ENCODE data around the gene ORMDL2.
A peak's percentile ranks its signal among the peaks of the same experiment; 100 is the strongest.
"Not testable (repeated sequence)": the region's sequence is repeated elsewhere in the genome, so short reads cannot be mapped to it uniquely, and the experiment has no call there.

ORMDL2 gene

GRCh38 chr12:55827806-55828205 lies 10.0 kb downstream of the ORMDL2 start:
- FAIRE-seq, result no peak
- DNase-seq (ENCODE audit: insufficient read length, low spot score), result no peak

GRCh38 chr12:55828357-55828756 lies 10.5 kb downstream of the ORMDL2 start:
- DNase-seq (ENCODE audit: insufficient read length, low spot score) (no peak), FAIRE-seq (no peak)

DNA sequence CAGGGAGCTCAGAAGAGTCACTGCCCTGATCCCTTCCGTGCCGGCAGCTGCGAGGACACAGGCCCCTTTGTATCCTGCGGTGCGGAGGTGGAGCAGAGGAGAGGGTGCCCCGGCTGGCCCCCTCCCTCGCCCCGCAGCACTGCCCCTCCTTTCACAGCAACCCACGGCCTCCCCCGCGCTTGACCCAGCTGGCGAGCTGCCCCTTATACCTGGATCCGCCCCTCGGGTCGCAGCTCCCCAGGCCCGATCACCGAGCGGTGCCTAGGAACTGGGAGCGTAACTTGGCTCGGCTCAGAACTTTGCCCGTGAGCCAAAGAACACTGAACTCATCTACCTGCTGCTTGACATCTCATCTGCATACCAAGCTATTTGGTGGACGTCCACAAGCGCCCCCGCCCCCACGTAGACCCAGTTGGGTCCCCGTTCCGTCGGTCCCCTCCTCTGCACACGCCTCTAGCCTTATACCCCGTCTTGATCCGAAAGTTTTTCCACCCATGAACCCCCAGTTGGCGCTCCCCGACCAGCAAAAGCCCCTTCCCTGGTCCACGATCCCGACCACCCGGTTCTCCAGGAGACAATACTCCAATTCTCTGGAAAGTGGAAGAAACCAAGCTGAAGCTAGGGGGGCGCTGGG lies 12.2 kb downstream of the ORMDL2 start:
- peak; percentile 29 for DNase-seq (ENCODE audit: insufficient read length, low spot score)
- no peak for FAIRE-seq

GRCh38 chr12:55830601-55831446 lies 13.0 kb downstream of the ORMDL2 start:
- FAIRE-seq, result peak; percentile 65

DNA sequence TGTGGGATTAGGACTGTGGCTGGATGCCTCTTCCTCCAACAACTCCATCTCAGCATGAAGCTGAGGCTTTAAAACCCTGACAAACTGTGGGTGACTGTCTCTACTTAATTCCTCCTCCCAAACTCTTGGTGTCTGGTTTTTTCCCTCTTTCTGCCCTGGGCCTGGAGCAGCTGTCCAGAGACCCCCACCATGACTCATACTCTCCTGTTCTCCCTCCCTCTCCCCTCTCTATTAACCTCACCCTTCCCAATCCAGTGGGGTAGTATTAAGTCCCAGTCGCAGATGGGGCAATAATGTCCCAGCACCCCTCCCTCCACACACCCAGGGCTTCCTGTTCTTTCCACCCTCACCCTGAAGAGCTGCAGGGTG lies 13.6 kb downstream of the ORMDL2 start:
- DNase-seq (ENCODE audit: insufficient read length, low spot score) (no peak), FAIRE-seq (no peak)

More at GRCh38 chr12:55830601-55831446, 13.0 kb downstream of the ORMDL2 start:
- peak; percentile 49 for DNase-seq (ENCODE audit: insufficient read length, low spot score)

- no peak for DNase-seq (ENCODE audit: insufficient read length, low spot score)
- no peak for FAIRE-seq
These were observed 15.2 kb downstream of the ORMDL2 start for GRCh38 chr12:55833056-55833455.

GRCh38 chr12:55834400-55834799 lies 16.6 kb downstream of the ORMDL2 start:
- not testable (repeated sequence) for DNase-seq (ENCODE audit: insufficient read length, low spot score); FAIRE-seq

DNA sequence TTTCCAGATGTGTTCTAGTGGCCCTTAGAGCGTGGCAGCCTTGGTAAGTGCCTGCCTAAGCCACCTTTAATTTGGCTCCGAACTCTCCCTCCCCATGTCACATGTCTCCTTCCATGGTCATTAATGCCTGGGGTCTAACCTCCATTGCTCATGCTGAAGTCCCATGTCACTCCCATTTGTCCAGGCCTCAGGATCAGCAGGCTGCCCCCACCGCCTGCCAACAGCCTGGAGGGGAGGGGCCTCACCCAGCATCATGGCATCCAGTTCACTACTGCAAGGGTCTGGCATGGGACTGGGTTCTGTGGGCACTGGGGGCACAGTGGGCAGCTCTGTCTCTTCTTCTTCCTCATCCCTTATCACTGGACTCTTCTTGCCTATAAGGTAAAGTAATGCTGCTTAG lies 20.5 kb downstream of the ORMDL2 start:
- FAIRE-seq, result no peak
- no peak for DNase-seq (ENCODE audit: insufficient read length, low spot score)

DNA sequence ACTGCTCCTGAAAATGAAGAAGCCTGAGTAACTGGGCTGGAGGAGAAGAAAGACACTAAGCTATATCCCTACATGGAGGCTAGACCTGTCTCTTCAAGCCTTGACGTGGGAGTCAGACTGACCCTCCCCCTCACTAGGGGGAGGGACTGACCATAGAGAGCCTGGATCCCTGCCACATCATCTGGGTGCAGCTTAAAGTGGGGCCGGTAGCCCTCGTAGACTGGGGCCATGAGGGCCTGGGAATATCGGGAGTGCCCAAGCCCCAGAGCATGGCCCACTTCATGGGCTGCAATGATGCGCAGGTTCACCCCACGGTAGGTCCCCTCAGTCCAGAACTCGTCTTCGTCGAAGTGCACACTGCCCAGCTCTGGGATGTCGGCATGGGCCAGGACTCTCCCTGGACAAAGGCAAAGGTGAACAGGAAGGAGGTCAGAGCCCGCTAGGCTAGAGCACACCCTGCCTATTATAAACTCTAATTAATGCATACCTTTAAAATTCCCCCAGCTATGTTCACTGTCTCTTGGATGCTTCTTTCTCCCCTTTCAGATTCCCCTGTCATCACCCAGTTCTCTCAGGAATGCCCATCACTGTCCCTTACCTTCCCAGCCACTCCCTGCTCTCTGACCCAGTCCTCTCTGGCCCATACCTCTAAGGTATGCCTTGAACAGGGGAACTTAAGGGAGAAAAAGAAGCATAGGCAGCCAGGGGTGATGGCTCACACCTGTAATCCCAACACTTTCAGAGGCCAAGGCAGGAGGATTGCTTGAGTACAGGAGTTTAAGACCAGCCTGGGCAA lies 21.7 kb downstream of the ORMDL2 start:
- FAIRE-seq (no peak), DNase-seq (ENCODE audit: insufficient read length, low spot score) (no peak)

DNA sequence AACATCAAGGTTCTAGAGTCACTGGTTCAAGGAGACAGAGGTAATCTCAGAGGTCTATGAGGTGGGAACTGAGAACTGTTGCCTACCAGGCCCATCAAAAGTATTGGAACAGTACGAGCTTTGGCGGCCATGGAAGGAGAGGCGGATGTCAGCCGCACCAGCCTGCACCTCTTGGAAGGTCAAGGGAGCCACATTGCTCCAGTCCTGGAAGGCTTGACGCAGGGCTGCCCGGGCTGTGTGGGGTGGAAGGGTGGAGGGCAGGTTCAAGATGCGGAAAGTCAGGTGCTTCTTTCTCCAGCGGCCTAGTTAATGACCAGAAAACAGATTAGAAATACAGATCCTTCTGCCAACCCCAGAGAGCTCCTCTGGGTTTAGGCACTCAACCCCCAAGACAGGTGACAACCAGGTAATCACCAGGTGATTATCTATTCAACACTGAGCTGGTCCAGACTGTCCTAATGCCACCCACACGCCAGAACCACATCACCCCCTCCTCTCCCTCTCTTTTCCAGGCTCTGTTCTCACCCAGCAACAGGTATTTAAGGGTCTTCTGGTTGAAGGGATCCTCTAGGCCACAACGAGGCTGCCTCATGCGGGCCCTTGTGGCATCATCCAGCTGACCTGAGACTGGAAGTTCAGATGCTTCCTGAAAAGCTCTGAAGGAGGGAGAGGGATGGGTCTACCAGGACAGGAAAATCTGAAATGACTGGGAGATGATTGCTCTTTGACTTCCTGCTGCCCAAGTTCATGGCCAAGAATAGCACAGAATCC lies 22.9 kb downstream of the ORMDL2 start:
- FAIRE-seq, result no peak
- DNase-seq (ENCODE audit: insufficient read length, low spot score), result no peak

GRCh38 chr12:55842681-55843429 lies 25.0 kb downstream of the ORMDL2 start, which contains the start of gene MMP19:
Gene MMP19 (minus strand): TSS chr12:55842936. CDS start chr12:55842830, 106 bp downstream.
- DNase-seq (ENCODE audit: insufficient read length, low spot score) (no peak), FAIRE-seq (no peak)

- no peak for DNase-seq (ENCODE audit: insufficient read length, low spot score)
- no peak for FAIRE-seq
These were observed 25.6 kb downstream of the ORMDL2 start for GRCh38 chr12:55843431-55843830.

DNA sequence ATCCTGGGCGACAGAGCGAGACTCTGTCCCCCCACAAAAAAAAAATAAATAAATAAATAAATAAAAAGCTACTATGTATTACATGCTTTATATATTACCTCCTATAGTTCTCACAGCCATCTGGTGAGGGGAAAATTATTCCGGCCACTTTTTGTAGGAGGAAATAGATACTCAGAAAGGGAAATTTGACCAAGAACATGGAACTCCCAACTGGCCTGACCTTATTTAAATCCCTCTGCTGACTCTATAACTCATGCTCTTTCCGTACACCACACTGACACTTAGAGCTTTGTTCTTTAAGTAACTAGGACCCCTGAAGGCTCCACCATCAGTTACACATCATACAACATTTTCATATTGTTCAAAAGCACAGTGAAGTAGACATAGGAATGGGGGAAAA lies 27.1 kb downstream of the ORMDL2 start:
- DNase-seq (ENCODE audit: insufficient read length, low spot score) (no peak), FAIRE-seq (no peak)

- FAIRE-seq, result no peak
These were observed 27.5 kb downstream of the ORMDL2 start for GRCh38 chr12:55845361-55845760.

GRCh38 chr12:55845785-55846496 lies 28.1 kb downstream of the ORMDL2 start:
- DNase-seq (ENCODE audit: insufficient read length, low spot score) (no peak), FAIRE-seq (no peak)

More at GRCh38 chr12:55845361-55845760, 27.5 kb downstream of the ORMDL2 start:
- no peak for DNase-seq (ENCODE audit: insufficient read length, low spot score)

DNA sequence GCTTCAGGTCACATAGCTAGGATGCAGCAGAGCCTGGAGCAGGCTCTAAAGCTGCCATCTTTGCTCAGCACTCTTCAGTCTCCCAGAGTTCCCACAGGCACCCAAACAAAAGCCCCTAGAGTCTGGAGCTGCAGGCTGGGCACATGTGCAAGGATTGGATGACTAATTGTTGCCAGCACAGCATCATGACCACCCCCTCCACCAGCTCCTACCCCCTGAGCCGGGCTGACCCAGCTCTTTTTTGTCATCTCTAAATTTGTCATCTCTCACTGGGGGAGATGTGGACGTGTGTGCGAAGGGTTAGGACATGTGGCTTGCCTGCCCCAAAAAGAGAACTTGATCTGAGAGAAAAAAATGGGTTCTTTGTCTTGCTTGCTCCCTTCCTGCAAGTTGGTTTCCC lies 29.2 kb downstream of the ORMDL2 start:
- FAIRE-seq (no peak), DNase-seq (ENCODE audit: insufficient read length, low spot score) (no peak)

GRCh38 chr12:55847603-55848291 lies 29.9 kb downstream of the ORMDL2 start:
- no peak for DNase-seq (ENCODE audit: insufficient read length, low spot score)
- FAIRE-seq, result no peak

- FAIRE-seq, result no peak
- DNase-seq (ENCODE audit: insufficient read length, low spot score), result no peak
These were observed 31.9 kb downstream of the ORMDL2 start for GRCh38 chr12:55849616-55850343.

Measured in GM19239 (cell line).